ENCODE results near the gene GLUL.
A peak's percentile ranks its signal among the peaks of the same experiment; 100 is the strongest.
"Not testable (repeated sequence)": the region's sequence is repeated elsewhere in the genome, so short reads cannot be mapped to it uniquely, and the experiment has no call there.

GLUL gene

DNA sequence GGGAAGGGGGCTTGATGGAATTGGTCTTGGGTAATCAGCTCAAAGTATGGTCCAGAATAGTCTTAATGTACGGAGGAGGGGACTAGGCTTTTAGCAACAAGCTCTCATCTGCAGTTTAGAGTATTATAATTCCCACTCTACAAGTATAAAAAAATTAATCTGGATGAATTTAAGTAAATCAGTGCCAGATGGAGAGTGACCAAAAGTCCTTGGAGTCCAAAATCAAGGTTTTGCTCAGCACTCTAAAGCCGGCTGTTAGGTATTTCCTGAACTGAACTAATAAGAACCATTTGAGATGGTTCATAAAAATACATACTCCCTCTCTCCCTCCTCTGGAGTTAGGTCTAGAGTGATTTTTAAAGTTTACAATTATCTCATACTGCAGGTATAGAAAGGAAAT is 23.7 kb downstream of the GLUL start:
- DNase-seq, result no peak

DNA sequence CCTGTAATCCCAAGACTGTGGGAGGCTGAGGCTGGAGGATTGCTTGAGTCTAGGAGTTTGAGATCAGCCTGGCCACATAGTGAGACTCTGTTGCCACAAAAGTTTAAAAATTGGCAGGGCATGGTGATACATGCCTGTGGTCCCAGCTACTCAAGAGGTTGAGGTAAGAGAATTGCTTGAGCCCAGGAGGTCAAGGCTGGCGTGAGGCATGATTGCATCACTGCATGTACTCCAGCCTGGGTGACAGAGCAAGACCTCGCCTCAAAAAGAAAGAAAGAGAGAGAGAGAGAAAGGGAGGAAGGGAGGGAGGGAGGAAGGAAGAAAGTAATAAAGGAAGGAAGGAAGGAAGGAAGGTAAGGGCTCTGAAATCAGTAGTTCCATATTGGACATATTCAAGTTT is 25.0 kb downstream of the GLUL start:
- DNase-seq, result no peak

DNA sequence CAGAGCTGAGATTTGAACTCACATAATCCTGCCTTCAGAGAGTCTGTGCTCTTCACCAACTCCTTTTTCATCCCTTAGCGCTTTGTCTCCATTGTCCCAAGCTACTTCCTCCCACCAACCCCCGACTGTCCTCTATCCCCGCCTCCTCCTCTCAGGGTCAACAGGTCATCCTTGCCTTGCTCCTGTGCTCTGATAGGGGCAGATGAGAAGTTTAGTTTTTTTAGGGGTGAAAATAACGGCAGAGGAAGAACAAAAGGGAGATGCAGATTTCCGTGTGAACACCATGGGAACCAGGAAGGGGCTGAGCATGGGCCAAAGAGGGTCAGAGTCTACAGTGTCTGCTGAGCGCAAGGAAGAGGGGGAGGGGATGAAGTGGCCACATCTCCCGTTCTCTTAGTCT is 31.9 kb downstream of the GLUL start:
- DNase-seq, result no peak

DNA sequence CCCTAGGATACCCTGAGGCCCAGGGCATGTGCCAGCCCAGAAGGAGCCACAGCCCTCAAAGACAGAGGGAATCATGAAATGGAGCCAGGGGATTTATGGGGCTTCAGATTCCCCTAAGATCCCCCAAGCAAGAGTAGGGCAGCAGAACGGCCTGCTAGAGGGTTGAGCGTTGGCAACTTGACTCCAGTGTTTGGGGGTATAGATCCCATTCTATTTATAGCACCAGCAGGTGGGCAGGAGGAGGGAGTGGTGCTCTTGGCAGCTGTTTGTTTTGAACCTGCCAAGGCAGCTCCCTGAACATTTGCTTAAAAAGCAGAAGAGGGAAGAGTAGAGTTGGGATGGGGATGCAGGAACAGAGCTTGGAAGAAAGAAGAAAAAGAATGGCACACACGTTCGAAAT is 33.7 kb downstream of the GLUL start:
- peak; percentile 87 for DNase-seq

DNA sequence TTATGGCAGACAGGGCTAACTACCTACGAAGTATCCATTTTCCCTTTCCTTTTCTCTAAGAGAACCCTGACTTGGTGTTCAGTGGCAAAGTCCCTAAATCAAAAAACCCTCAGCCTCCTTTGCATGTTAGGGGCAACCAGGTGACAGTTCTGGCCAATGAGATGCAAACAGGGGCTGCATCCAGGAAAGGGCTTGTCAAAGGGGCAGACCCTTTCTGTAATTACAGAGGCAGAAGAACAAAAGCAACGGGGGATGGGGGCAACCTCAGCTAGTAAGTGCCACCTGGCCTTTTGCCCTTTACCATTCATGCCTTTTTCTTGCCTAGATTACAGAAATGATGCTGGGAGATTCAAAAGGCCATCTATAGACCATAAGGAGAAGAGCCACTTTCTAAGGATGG is 34.4 kb downstream of the GLUL start:
- DNase-seq, result no peak

DNA sequence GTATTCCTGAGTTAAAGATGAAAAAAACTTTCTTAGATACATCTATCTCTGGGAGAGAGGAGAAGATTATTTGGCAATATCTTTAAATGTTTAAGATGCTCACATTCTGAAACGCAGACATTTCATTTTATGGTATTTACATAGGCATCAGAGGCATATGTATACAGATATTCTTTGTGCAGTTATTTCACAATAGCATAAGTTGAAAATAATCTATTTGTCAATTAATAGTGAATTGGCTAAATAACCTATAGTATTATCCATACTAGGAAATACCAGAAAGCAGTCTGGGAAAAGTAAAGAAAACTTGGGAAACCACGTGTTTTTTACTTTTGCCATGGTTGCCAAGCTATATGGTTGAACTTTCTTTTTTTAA is 35.9 kb downstream of the GLUL start:
- no peak for DNase-seq

DNA sequence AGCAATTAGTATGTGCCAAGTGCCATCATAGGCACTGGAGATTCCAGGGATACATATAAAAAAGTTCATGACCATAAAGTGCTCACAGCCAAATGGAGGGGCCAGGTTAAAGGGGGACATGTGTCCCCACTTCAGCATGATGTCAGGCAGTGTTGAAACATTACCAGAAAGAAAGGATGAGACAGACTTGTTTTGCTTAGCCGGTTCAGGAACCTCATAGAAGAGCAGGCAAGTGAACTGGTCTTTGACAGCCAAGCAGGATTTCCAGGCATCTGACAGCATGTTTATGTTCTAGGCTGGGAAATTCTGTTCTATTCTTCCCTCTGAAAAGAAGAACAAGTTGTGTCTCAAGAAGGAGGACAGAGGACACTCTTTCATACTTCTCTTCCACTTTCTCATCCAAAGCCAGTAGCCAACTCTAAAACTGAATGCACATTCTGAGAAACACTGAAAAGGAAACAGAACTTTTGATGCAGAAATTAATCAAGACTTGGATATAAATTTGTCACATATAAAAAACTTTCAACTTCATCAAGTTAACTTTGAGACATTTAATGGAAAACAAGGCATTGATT is 39.7 kb downstream of the GLUL start:
- DNase-seq, result no peak

DNA sequence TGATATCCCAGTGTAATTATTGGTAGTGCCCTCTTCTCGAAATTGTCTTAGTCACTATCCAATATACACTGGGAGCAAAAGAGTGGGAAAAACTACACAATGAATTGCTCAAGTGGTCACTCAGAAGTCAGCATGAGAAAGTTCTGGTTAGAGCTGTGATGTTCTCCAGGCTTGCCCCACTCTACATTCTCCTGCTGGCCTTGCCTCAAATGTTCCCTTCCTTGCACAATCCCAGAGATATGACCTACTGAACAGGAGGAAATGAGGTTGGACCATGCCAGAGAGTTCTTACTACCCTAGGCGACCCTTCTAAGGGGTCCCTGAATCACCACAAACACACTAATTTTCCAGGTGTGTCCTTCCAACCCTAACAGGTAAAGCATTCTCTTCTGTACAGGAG is 40.8 kb downstream of the GLUL start:
- DNase-seq, result no peak

DNA sequence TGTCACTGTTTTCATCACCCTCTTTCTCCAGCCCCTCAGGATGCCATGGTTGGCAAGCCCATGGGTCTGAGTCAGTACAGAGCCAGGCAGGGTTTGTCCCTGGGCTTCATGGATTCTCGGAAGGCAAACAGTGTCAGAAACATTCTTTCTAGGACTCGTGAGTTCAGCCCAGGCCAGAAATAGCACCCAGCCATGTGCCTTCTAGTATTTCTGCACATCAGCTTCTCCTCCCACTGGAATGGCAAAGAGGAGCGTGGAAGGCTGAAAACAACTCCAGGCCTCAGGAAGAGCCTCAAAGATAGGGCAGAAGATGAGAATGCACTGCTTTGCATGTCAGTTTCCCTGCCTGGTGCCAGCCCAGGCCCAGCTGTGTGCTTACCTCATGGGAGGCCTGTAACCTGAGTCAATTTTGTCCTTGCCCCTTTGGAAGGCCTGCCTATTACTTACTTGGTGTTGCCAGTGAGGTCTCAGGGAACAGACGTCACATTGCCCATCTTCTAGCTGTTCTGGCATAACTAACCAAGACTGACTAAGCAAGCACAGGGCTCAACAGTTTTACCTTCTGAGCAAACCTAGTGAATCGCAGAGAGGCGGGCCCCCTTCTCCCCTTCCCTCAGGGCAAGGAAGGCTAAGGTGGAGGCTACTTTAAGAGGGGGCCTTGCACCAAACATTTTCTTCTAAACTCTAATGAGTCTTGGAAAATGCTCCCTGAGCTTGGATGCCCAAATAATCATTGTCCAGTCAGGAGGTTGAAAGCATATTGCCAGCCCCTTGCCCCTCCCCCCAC is 42.4 kb downstream of the GLUL start:
- DNase-seq, result no peak

DNA sequence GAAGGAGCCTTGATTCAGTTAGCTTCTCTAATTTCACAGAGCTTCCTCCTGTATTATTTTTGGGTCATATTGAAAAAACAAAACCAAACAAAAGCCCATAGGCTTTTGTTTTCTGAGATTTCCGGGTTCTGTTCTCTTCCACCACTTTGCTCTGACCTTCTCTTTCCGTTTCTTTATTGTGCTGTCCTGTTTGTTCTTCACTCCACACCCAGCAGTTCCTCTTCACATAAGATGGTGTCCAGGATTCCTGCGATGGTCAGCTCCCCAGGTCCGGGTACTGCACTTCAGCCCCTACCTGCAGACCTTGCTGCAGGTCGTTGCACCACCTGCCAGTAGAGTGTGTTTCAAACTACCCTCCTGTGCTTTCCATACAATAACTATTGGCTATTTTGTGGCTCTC is 44.6 kb downstream of the GLUL start:
- DNase-seq, result no peak

DNA sequence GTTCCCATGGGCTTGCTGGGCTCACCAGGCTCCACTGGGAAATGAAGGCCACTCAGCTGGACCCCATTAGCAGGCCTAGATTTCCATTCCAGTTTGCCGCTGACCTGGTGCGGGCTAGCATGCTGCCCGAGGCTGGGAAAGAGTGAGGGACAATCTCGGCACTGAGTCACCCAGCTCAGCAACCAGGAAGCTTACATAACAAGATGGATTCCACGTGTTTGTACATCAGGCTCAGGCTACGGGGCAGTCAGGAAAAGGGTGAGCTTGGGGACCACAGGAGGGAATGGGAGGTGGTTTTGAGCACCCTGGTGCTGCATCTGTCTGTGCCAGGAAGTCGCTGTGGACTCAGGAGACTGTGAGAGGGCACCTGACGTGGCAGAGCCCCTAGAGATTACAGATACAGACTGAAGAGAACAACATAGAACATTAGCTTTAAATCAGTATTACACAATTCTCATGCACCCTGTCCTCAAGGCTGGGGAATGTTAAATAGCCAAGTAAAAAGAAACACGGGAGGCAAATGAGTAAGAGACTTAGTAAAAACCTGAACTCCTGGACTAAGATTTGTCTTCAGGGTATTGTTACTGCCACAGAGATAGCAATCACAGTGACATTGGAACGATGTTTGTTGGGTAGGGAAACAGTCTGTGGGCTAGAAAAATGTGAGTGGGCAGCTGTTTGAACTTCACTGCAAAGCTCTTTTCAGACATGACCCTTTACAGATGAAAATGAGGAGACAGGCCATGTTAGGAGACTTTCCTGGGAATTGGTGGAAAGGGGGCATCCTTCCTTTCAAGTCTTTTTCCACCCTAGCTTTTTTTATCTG is 51.1 kb downstream of the GLUL start:
- DNase-seq, result no peak

DNA sequence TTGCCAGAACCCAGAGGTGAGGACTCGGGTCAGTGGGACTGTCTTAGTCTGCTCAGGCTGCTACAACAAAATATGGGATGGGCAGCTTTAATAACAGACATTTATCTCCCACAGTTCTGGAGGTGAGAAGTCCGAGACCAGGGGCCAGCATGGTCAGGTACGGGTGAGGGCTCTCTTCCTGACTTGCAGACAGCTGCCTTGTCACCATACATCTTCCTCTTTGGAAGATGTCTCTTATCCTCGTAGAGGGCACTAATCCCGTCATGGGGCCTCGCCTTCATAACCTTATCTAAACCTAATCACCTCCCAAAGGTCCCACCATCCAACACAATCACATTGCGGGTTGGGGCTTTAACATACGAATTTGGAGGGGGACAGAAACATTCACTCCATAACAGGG is 51.9 kb downstream of the GLUL start:
- no peak for DNase-seq

DNA sequence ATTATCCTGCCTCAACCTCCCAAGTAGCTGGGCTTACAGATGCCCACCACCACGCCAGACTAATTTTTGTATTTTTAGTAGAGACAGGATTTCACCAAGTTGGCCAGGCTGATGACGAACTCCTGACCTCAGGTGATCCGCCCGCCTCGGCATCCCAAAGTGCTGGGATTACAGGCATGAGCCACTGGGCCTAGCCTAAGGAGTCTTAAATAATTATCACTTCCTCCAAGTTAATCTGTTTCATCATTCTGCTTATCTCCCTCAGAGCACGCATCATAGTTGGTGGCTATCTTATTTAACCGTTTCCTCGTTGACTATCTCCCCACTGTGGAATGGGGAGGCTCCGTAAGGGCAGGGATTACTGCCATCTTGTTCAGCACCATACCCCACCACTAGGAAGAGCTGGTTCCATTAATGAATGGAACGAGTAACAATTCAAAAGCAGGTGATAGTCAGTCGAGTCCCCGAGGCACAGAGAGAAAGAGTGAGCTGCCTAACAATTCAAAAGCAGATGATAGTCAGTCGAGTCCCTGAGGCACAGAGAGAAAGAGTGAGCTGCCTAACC is 52.7 kb downstream of the GLUL start:
- DNase-seq, result no peak

DNA sequence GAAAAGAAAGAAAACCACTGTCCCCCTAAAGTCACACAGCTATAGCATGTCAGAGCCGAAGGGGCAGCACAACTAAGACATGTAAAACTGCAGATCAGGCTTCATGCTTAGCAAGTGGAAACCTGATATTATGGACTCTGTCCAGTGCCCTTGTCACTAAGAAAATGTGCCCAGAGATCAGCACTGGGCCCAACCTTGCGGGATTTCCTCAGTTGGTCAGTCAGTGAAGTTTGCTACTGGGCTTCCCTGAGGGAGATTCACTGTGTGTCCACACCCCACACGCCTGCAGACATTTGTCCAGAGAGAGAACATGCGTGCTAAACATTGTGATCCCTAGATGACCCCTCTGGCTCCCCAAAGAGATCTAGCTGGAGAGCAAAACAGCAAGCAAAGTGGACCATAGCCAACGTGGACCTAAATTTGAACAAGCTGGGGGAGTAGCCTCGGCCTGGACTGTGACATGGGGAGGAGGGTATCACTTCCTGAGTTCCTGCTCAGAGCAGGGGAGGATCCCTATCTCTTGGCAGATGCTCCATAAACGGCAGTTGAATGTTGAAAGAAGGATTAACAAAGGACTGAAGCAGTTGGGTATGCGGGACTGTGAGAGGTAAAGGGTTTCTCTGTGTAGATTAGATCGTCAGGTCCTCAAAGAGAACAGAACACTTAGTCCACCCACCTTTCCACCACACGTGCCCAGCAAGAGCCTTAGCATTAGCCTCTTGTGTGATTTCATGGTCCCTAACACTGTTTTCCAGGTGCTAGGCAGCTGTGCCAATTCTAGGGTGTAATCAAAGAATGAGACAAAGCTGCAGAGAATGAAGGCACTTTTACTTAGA is 53.6 kb downstream of the GLUL start:
- no peak for DNase-seq

DNA sequence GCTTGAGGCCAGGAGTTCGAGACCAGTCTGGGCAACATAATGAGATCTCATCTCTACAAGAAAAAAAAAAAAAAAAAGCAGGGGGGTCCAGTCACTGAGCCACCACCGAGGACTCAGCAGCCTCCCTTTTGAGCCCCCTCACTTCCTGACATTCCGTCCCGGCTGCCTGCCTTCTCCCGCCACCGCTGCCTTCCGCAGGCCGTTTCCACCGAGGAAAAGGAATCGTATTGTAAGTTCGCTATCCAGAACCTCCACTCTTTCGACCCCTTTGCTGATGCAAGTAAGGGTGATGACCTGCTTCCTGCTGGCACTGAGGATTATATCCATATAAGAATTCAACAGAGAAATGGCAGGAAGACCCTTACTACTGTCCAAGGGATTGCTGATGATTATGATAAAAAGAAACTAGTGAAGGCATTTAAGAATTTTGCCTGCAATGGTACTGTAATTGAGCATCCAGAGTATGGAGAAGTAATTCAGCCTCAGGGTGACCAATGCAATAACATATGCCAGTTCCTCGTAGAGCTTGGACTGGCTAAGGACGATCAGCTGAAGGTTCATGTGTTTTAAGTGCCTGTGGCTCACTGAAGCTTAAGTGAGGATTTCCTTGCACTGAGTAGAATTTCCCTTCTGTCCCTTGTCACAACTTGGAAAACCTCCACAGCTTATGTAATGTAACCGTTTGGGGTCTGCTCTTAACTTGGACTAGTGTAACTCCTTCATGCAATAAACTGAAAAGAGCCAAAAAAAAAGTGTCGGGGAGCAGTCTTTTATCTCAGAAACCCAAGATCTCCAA is 55.6 kb downstream of the GLUL start:
- DNase-seq, result no peak

DNA sequence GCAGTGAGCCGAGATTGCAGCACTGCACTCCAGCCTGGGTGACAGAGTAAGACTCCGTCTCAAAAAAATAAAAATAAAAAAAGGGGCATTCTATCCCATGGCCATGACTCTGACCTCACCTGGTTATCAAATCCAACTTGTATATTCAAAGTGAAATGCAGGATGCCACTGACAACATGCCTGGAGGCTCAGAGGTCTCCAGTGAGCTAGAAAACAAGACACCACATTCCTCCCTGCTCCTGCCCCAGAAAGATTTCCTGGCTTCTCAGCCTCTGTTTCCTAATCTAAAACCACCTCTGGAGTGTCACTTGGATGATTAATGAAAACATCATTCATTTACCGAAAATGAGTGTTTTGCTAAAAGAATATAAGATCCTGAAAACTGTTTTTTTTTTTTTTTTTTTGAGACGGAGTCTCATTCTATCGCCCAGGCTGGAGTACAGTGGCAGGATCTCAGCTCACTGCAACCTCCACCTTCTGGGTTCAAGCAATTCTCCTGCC is 58.5 kb downstream of the GLUL start:
- not testable (repeated sequence) for DNase-seq

DNA sequence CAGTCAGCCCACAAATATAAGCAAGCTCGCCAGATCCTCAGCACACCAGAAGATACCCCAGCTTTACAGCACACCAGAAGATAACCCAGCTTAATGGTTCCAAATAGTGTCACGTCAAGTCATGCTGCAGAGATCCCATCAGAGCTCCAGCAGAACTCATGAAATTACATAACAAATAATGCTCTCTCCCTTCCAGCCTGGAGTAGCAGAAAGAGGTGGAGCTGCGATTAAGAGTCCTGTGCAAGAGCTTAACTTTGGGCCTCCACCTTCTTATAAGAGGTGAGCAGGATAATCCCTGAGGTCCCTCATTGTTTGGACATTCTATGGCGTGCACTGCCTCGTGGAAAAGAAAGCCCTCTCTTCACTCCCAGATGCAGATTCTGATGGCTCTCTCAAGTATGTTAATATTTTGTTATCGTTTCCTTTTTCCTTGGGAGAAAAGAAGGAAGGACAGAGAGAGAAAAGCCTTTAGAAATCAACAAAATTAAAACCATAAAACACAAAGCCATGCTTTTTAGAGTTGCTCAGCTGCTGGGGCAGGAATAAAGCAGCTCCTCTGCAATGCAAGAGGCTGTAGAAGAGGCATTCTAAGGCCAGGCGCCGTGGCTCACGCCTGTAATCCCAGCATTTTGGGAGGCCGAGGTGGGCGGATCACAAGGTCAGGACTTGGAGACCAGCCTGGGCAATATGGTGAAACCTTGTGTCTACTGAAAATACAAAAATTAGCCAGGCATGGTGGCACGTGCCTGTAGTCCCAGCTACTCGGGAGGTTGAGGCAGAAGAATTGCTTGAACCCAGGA is 59.1 kb downstream of the GLUL start:
- DNase-seq, result no peak

Measured in NCI-H446 treated with DMSO at 0.1 percent for 48 hours (cell line).